Liver (tissue), 9 donors: Measurements from ENCODE around the gene GNG7. TPM values are rescaled to one million over a fixed set of nuclear protein-coding genes. Genes with fewer than 3 reads are reported as not detected.
"Not testable (repeated sequence)": the region's sequence is repeated elsewhere in the genome, so short reads cannot be mapped to it uniquely, and the experiment has no call there.

ENCODE experiments used
- DNase-seq: peaks from one replicate; pipeline ENCODE4 v3.0.0-alpha.2; 2017; ENCODE audit warnings: low spot score
- H3K27ac ChIP-seq, 2 donors: one replicate each; pipeline ENCODE4 v1.7.0; 2013; ENCODE audit warnings: inconsistent platforms in 2 of 2, low read length in 2 of 2, control low read depth in 1 of 2, low read depth in 1 of 2, mild to moderate bottlenecking in 1 of 2
- H3K27me3 ChIP-seq, 4 donors: one replicate each; pipeline versions ENCODE4 v1.6.1 to v1.7.0; 2013; ENCODE audit warnings: low read length in 3 of 4, inconsistent platforms in 1 of 4, mild to moderate bottlenecking in 1 of 4, moderate library complexity in 1 of 4; ENCODE audit not compliant: control insufficient read depth in 4 of 4, insufficient read depth in 4 of 4
- H3K36me3 ChIP-seq, 4 donors: one replicate each; pipeline versions ENCODE4 v1.6.1 to v1.7.0; 2013; ENCODE audit warnings: low read length in 3 of 4, mild to moderate bottlenecking in 3 of 4, low read depth in 1 of 4, moderate library complexity in 1 of 4; ENCODE audit not compliant: control insufficient read depth in 4 of 4, insufficient read depth in 3 of 4
- H3K4me1 ChIP-seq, 4 donors: one replicate each; pipeline versions ENCODE4 v1.6.1 to v1.7.0; 2013; ENCODE audit warnings: low read length in 3 of 4, mild to moderate bottlenecking in 3 of 4, moderate library complexity in 1 of 4; ENCODE audit not compliant: control insufficient read depth in 4 of 4, insufficient read depth in 4 of 4
- H3K4me3 ChIP-seq, 3 donors: one replicate each; pipeline versions ENCODE4 v1.6.1 to v1.7.0; 2013; ENCODE audit warnings: low read length in 3 of 3, control low read depth in 1 of 3, low read depth in 1 of 3, mild to moderate bottlenecking in 1 of 3
- H3K9ac ChIP-seq, 2 donors: one replicate each; pipeline ENCODE4 v1.7.0; 2013; ENCODE audit warnings: low read length in 2 of 2, mild to moderate bottlenecking in 2 of 2, moderate library complexity in 2 of 2, control low read depth in 1 of 2, low read depth in 1 of 2
- H3K9me3 ChIP-seq, 4 donors: one replicate each; pipeline versions ENCODE4 v1.6.1 to v1.7.0; 2013; ENCODE audit warnings: low read length in 3 of 4; ENCODE audit not compliant: control insufficient read depth in 4 of 4
- FOXA1 ChIP-seq: IDR thresholded peaks from 2 replicates; pipeline ENCODE4 v1.6.1; 2016; ENCODE audit warnings: antibody characterized with exemption
- GABPA ChIP-seq, 2 donors: IDR thresholded peaks in 1 of 2; conservative IDR thresholded peaks in 1 of 2; 2 replicates each; pipeline ENCODE4 v1.6.1; 2016; ENCODE audit warnings: antibody characterized with exemption in 2 of 2, mild to moderate bottlenecking in 1 of 2, moderate library complexity in 1 of 2
- HNF4A ChIP-seq, 2 donors: conservative IDR thresholded peaks; 2 replicates each; pipeline ENCODE4 v1.6.1; 2016; ENCODE audit warnings: antibody characterized with exemption in 2 of 2, mild to moderate bottlenecking in 2 of 2
- HNF4G ChIP-seq: IDR thresholded peaks from 2 replicates; pipeline ENCODE4 v1.6.1; 2016; ENCODE audit warnings: antibody characterized with exemption
- RXRA ChIP-seq, 2 donors: IDR thresholded peaks; 2 replicates each; pipeline ENCODE4 v1.6.1; 2017 to 2018; ENCODE audit warnings: antibody characterized with exemption in 2 of 2, mild to moderate bottlenecking in 1 of 2
- SP1 ChIP-seq: IDR thresholded peaks from 2 replicates; pipeline ENCODE4 v1.6.1; 2018; ENCODE audit warnings: antibody characterized with exemption, mild to moderate bottlenecking
- WGBS: extraction: QIAGEN DNeasy Blood & Tissue Kit; methylation state at CpG from one replicate; pipeline ENCODE4 v1.1.7; 2013; 5-methylcytosine and 5-hydroxymethylcytosine counted together
- polyA plus RNA-seq, 2 donors: library from polyadenylated mRNA; stranded (reverse) in 1 of 2; unstranded in 1 of 2; fragments of 200-250 nt in 1 of 2; fragments of >200 nt in 1 of 2; fragmentation: Nextera tagmentation in 1 of 2; extraction: Ambion mirVana in 1 of 2; gene quantifications; one replicate each; pipeline versions ENCODE4 v1.2.1 to v1.2.3, GENCODE V29; 2013 to 2015
- total RNA-seq, 2 donors: library from RNA; depleted of rRNA; stranded (reverse); fragments of >200 nt; gene quantifications; one replicate each; pipeline ENCODE4 v1.2.3, GENCODE V29; 2014
- TF ChIP-seq, protein P1 (sequence below): IDR thresholded peaks from 2 replicates; pipeline ENCODE4 v1.6.1; 2016; ENCODE audit warnings: antibody characterized with exemption
- TF ChIP-seq, protein P2 (sequence below): fragments of 150-350 bp; IDR thresholded peaks from 2 replicates; pipeline ENCODE4 v1.5.1; 2017; ENCODE audit warnings: improper control_type of control experiment, low read depth, low read length; ENCODE audit not compliant: missing input control
- donor health status: healthy.
- donor health status: healthy.
- donor health status: healthy.
- donor health status: healthy.
- donor health status: healthy.

Gene GNG7
- total and polyA plus RNA-seq, 4 donors, result 0.75 to 1.9 (median 1.1) TPM

DNA sequence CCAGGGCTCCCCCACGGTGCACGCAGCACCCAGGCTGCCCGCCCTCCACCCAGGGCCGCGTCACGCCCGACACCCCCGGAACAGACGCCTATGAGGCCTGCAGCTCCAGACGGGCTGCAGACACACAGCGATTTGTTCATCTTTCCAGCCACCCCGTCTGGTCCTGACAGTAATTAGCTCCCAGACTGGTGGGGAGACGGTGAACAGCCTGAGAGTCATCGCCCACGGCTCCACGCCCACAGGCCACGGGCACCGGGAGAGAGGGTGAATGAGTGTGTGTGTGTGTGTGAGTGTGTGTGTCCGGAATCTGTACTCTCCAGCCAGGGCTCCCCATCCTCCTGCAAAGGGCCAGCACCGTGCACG is 208.4 kb downstream of the GNG7 start:
- H3K27ac ChIP-seq, result peak overlapping the region; percentile 20 to 66

DNA sequence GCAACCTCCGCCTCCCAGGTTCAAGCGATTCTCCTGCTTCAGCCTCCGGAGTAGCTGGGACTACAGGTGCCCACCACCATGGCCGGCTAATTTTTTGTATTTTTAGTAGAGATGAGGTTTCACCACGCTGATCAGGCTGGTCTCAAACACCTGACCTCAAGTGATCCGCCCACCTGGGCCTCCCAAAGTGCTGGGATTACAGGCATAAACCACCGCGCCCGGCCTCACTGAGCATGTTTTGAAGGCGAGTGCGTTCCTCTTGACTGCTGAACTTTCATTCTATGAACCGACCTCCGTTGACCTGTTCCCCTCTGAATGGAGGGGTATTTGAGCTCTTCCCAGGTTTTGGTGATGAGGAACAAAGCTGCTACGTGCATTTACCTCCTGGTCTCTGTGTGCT is 209.0 kb downstream of the GNG7 start:
- not testable (repeated sequence) for H3K36me3 ChIP-seq, H3K27me3 ChIP-seq, H3K9me3 ChIP-seq, H3K4me3 ChIP-seq, DNase-seq, H3K9ac ChIP-seq, H3K27ac ChIP-seq
- 86% methylated on average over 14 of the region's 14 CpGs for WGBS
- H3K4me1 ChIP-seq, result peaks cover 21 to 45% (median 32%) of the 10 kb centered on the region in 4 donors

More for the DNA sequence above, 208.4 kb downstream of the GNG7 start:
- TF ChIP-seq HNF4A (conservative IDR thresholded peaks at IDR 0.05), result no peak
- TF ChIP-seq, protein P1, sequence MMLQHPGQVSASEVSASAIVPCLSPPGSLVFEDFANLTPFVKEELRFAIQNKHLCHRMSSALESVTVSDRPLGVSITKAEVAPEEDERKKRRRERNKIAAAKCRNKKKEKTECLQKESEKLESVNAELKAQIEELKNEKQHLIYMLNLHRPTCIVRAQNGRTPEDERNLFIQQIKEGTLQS, result no peak
- DNase-seq, result no peak
- H3K9me3 ChIP-seq, result no peaks in the 10 kb centered on the region
- H3K9ac ChIP-seq, result no peak overlapping the region
- H3K36me3 ChIP-seq, result no peaks in the 10 kb centered on the region
- WGBS, result 69% methylated on average over 21 of the region's 21 CpGs
- H3K4me3 ChIP-seq, result peak overlapping the region in 1 of 3 donors; percentile 52
- H3K4me1 ChIP-seq, result peaks cover 20 to 38% (median 28%) of the 10 kb centered on the region in 4 donors
- H3K27me3 ChIP-seq, result no peaks in the 10 kb centered on the region

DNA sequence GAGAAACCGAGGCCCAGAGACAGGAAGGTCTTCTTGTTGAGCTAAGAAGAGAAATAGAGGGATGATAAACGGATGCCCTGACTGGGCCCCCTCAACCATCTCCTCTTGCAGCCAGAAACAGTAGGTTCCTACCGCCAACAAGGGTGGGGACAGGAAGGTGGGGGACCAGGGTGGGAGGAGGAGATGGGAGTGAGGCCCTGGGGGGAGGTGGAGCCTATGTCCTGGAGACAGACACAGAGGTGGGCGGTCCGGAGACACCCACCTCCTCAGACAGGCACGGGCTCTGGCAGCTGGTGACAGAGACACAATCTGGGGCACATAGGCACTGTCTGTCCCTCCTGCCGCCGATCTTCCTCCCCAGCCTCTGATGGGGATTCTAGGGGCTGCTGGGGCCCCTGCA is 209.6 kb downstream of the GNG7 start:
- Histone ChIP-seq H3K9ac (no peak overlapping the region), H3K27me3 (no peaks in the 10 kb centered on the region), H3K9me3 (no peaks in the 10 kb centered on the region), H3K27ac (no peak overlapping the region), H3K36me3 (no peaks in the 10 kb centered on the region), H3K4me3 (no peak overlapping the region), H3K4me1 (peaks cover 21 to 47% (median 33%) of the 10 kb centered on the region in 4 donors)
- no peak for DNase-seq
- WGBS, result 85% methylated on average over 8 of the region's 8 CpGs
- no peak for TF ChIP-seq FOXA1
- TF ChIP-seq, protein P2, sequence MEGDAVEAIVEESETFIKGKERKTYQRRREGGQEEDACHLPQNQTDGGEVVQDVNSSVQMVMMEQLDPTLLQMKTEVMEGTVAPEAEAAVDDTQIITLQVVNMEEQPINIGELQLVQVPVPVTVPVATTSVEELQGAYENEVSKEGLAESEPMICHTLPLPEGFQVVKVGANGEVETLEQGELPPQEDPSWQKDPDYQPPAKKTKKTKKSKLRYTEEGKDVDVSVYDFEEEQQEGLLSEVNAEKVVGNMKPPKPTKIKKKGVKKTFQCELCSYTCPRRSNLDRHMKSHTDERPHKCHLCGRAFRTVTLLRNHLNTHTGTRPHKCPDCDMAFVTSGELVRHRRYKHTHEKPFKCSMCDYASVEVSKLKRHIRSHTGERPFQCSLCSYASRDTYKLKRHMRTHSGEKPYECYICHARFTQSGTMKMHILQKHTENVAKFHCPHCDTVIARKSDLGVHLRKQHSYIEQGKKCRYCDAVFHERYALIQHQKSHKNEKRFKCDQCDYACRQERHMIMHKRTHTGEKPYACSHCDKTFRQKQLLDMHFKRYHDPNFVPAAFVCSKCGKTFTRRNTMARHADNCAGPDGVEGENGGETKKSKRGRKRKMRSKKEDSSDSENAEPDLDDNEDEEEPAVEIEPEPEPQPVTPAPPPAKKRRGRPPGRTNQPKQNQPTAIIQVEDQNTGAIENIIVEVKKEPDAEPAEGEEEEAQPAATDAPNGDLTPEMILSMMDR, result no peak
- TF ChIP-seq HNF4G, result no peak
- no peak for TF ChIP-seq GABPA (IDR thresholded peaks at IDR 0.05 in 1 of 2, conservative IDR thresholded peaks at IDR 0.05 in 1 of 2)

DNA sequence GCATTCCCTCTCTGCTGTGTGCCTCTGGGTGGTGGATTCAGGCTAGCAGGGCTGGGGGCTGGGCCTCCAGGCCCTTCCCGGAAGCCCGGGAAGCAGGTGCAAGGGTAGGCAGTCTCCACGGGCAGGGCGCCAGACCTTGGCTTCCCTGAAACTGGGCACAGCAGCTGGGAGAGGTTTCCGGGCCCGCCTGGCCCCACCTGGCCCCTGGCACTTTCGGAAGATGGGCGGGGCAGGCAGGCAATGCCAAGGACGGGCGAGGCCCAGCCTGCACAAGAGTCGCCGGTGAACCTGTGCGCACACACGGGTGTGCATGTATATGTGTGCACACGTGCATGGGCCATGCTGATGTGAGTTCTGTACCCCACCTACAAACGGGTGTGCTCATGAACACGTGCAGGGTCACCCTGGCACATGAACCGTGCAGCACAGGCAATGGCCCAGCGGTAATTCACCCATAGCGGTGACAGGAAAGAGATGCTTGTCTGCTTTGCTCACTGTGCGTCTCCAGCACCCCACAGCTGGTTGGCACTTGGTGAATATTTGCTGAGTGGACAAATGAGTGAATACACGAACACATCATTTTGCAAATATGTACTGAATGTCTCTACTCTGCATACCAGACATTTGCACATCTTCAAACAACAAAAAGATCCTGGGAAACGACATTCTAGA is 211.2 kb downstream of the GNG7 start:
- DNase-seq, result no peak
- 58% methylated on average over 23 of the region's 23 CpGs for WGBS

More for the DNA sequence above, 211.2 kb downstream of the GNG7 start:
- Histone ChIP-seq H3K9me3 (no peaks in the 10 kb centered on the region), H3K4me1 (peaks cover 21 to 46% (median 33%) of the 10 kb centered on the region in 4 donors), H3K36me3 (no peaks in the 10 kb centered on the region), H3K9ac (no peak overlapping the region), H3K27me3 (no peaks in the 10 kb centered on the region), H3K27ac (no peak overlapping the region), H3K4me3 (no peak overlapping the region)
- TF ChIP-seq SP1 (no peak), RXRA (IDR thresholded peaks at IDR 0.05) (peak in 1 of 2 donors; percentile 55)
